Activated CD4-positive, alpha-beta T cell treated with anti-CD3 and anti-CD28 coated beads, Interleukin-2, amount 10 ng/mL, durations not matched to agents 24 days and 14 days (primary cell): Measurements from ENCODE around the gene CRABP2. TPM values are rescaled to one million over a fixed set of nuclear protein-coding genes. Genes with fewer than 3 reads are reported as not detected.

Source experiments
- DNase-seq: peaks from one replicate; pipeline ENCODE4 v3.0.0; 2022
- H3K27ac Mint-ChIP-seq: one replicate; pipeline ENCODE4 v1.8.0; 2022; ENCODE audit warnings: mild to moderate bottlenecking, mixed read lengths
- H3K27me3 Mint-ChIP-seq: one replicate; pipeline ENCODE4 v1.8.0; 2022; ENCODE audit warnings: mixed read lengths
- H3K36me3 Mint-ChIP-seq: one replicate; pipeline ENCODE4 v1.8.0; 2022; ENCODE audit warnings: low read depth, mild to moderate bottlenecking, mixed read lengths
- H3K4me1 Mint-ChIP-seq: one replicate; pipeline ENCODE4 v1.8.0; 2021; ENCODE audit warnings: mixed read lengths
- H3K4me3 Mint-ChIP-seq: one replicate; pipeline ENCODE4 v1.8.0; 2022; ENCODE audit warnings: mild to moderate bottlenecking, moderate library complexity, mixed read lengths
- H3K9me3 Mint-ChIP-seq: one replicate; pipeline ENCODE4 v1.8.0; 2021; ENCODE audit warnings: mixed read lengths
- intact Hi-C: fragments of 100-400 bp; cut with micrococcal nuclease; formaldehyde crosslinking; loops from one replicate; pipeline ENCODE4 v1.15.1; 2023
- total RNA-seq: library from RNA; stranded (reverse); gene quantifications from 2 replicates; pipeline ENCODE4 v1.2.3, GENCODE V29; 2022

CRABP2 gene
- total RNA-seq, 1 donor from 2014 or later = 1.4 TPM

DNA sequence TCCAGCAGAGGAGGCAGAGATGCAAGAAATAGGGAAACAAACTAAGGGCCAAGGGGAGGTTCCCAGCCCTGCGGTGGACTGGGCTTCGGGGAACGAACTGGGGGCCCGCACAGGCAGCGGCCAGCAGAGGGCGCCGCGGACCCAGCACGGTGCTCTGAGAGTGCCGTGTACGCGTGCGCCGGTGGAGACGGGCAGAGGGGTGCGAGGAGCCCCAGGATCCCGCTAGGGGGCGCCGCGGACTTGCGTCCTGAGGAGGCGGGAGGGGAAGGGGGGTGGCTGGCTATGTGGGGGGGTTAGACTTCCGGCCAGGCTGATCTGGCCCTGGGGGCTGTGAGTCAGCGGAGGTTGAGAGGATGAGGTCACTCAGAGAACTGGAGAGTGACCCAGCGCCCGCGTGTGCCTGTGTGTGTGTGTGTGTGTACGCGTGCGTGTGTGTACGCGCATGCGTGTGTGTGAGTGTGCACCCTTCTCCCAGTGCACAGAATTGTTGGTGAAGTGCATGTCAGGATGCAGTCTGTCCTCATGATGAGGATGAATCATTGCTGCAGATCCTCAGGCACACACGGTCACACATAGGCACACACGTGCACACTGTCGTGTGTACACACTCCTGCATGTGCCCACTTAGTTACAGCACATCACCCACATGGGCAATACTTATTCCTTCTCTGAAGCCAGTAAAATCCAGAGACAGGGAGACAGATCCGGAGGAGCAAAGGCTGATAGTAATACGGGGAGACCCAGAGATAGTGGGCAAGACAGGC is 45.2 kb downstream of the CRABP2 start:
- DNase-seq = peak; percentile 98
- Mint-ChIP-seq H3K4me3 (peak overlapping the region; percentile 93), H3K27ac (peak overlapping the region; percentile 93), H3K36me3 (no peaks in the 10 kb centered on the region), H3K27me3 (peaks cover 29% of the 10 kb centered on the region), H3K4me1 (peaks cover 58% of the 10 kb centered on the region), H3K9me3 (no peaks in the 10 kb centered on the region)
- intact Hi-C loops = loop anchor here (1.0 to 2.0 kb wide), 4 partner anchors 17 to 69 kb away; partner anchors contain the start of genes GPATCH4, ISG20L2, METTL25B and NES

DNA sequence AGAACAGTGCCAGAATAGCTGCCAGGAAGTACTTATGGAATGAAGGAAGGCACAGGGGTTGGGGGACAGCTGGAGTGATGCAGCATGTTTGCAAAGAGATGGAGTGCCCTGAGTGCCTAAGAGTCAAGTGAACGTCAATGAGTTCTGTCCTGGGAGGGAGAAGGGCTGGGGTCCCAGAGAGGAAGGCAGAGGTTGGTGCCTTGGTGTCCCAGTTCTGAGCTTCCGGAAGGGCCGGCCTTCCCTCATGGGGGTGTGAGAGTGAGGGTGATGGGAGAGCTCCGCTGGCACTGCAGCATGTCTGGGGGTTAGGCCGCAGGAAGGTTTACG is 45.8 kb downstream of the CRABP2 start:
- H3K4me3 Mint-ChIP-seq = peak overlapping the region; percentile 93
- H3K27me3 Mint-ChIP-seq = peaks cover 34% of the 10 kb centered on the region
- intact Hi-C loops = no loop called here
- no peak for DNase-seq
- H3K4me1 Mint-ChIP-seq = peaks cover 58% of the 10 kb centered on the region
- H3K36me3 Mint-ChIP-seq = no peaks in the 10 kb centered on the region
- peak overlapping the region; percentile 66 for H3K27ac Mint-ChIP-seq
- H3K9me3 Mint-ChIP-seq = no peaks in the 10 kb centered on the region

DNA sequence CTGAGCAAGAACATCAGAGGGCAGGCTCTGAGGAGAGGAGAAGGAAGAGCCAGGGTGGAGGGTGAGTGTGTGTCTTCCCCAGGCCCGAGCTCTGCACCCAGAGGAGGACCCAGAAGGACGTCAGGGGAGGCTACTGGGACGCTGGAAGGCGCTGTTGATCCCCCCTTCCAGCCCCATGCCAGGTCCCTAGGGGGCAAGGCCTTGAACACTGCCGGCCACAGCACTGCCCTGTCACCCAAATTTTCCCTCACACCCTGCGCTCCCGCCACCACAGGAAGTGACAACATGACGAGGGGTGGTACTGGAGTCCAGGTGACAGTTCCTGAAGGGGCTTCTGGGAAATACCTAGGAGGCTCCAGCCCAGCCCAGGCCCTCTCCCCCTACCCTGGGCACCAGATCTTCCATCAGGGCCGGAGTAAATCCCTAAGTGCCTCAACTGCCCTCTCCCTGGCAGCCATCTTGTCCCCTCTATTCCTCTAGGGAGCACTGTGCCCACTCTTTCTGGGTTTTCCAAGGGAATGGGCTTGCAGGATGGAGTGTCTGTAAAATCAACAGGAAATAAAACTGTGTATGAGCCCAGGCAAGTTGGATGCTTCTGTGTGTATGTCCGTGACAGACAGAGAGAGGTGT is 46.3 kb downstream of the CRABP2 start:
- no peak for DNase-seq
- Mint-ChIP-seq H3K4me1 (peaks cover 54% of the 10 kb centered on the region), H3K36me3 (no peaks in the 10 kb centered on the region), H3K27me3 (peaks cover 40% of the 10 kb centered on the region), H3K9me3 (no peaks in the 10 kb centered on the region), H3K27ac (peak overlapping the region; percentile 66), H3K4me3 (peak overlapping the region; percentile 93)
- intact Hi-C loops = no loop called here

DNA sequence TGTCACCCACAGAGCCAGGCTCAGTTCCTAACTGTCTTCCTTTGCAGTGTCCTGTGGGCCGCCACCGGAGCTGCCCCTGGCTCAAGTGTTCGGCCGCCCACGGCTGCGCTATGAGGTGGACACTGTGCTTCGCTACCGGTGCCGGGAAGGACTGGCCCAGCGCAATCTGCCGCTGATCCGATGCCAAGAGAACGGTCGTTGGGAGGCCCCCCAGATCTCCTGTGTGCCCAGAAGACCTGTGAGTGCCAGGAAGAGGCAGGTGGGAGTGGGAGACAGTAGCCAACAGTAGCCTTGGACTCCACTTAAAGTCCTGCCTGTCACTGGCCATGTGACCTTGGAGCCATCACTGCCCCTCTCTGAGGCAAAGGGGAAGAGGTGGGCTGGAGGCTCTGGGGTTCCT is 46.9 kb downstream of the CRABP2 start:
- no peak overlapping the region for H3K27ac Mint-ChIP-seq
- no peak overlapping the region for H3K4me3 Mint-ChIP-seq
- no peaks in the 10 kb centered on the region for H3K36me3 Mint-ChIP-seq
- intact Hi-C loops = no loop called here
- no peaks in the 10 kb centered on the region for H3K9me3 Mint-ChIP-seq
- no peak for DNase-seq
- H3K4me1 Mint-ChIP-seq = peaks cover 54% of the 10 kb centered on the region
- peaks cover 44% of the 10 kb centered on the region for H3K27me3 Mint-ChIP-seq

GRCh38 chr1:156657741-156658319 is 47.6 kb downstream of the CRABP2 start:
- Mint-ChIP-seq H3K36me3 (no peaks in the 10 kb centered on the region), H3K4me3 (peak overlapping the region; percentile 78), H3K4me1 (peaks cover 49% of the 10 kb centered on the region), H3K27ac (peak overlapping the region; percentile 41), H3K27me3 (peaks cover 49% of the 10 kb centered on the region), H3K9me3 (no peaks in the 10 kb centered on the region)
- intact Hi-C loops = loop anchor here (1.0 kb wide), 2 partner anchors 17 to 33 kb away; no protein-coding TSS in a partner anchor
- DNase-seq = no peak

GRCh38 chr1:156656806-156657740 is 48.3 kb downstream of the CRABP2 start:
- H3K4me3 Mint-ChIP-seq = peak overlapping the region; percentile 78
- intact Hi-C loops = loop anchor here (1.0 kb wide), 2 partner anchors 16 to 32 kb away; no protein-coding TSS in a partner anchor
- peaks cover 50% of the 10 kb centered on the region for H3K27me3 Mint-ChIP-seq
- H3K27ac Mint-ChIP-seq = no peak overlapping the region
- DNase-seq = peak; percentile 94
- H3K4me1 Mint-ChIP-seq = peaks cover 45% of the 10 kb centered on the region
- no peaks in the 10 kb centered on the region for H3K9me3 Mint-ChIP-seq
- no peaks in the 10 kb centered on the region for H3K36me3 Mint-ChIP-seq

DNA sequence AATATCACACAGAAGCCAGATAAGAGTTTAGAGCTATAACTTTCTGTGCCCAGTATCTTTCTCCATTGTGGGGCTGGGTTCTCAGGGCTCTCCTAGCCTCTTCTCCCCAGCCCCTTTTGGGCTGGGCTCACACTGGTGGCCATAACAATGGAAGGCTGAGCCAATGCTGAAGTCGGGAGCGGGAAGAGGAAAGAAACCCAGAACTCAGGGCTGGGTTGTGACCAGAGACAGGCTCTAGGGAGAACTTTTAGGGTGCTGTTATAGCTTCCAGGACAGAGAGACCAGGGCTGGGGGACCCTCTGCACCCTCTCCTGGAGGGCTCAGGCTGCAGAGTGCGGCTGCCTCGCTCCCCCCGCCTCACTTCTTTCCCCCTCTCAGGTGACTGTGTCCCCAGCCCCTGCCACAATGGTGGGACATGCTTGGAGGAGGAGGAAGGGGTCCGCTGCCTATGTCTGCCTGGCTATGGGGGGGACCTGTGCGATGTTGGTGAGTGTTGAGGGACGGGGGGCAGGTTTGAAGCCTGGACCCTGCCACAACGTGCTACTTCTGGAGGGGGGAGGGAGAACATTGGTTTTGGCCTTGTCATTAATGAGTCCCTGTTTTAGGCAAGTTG is 49.4 kb downstream of the CRABP2 start:
- DNase-seq = no peak
- intact Hi-C loops = no loop called here
- H3K9me3 Mint-ChIP-seq = no peaks in the 10 kb centered on the region
- H3K4me3 Mint-ChIP-seq = no peak overlapping the region
- H3K36me3 Mint-ChIP-seq = no peaks in the 10 kb centered on the region
- peaks cover 55% of the 10 kb centered on the region for H3K27me3 Mint-ChIP-seq
- no peak overlapping the region for H3K27ac Mint-ChIP-seq
- peaks cover 37% of the 10 kb centered on the region for H3K4me1 Mint-ChIP-seq

DNA sequence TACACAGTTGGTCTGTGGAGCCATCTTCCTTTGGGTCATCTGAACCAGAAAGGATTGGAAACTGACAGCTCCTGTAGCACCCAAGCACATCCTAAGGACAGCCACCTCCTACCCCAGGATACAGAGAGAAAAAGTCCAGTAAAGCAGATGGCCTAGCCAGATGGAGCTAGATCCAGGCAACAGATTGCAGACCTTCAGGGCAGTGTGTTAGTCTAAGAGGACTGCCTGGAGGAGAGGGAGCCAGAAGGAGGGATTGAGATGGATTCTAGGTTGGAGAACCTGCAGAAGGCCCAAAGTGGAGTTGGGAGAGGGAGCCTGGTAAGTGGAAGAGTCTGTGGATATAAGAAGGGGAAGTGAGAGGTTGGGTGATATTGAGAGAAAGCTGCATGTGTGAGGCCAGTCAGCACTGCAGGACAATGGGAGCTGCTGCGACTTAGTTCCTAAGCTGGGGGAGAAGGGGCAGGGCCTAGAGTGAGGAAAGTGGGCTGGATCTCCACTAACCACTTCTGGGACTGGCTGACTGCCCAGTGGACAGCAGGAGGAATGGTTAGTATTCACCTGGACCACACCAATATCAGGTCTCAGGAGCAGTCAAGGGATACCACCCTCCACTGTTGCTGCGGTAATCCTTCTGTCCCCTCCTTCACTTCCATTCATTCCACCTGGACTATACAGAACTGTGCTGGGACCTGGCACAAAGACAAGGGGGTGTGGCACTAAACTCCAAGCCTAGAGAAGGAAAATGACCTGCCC is 50.1 kb downstream of the CRABP2 start:
- Mint-ChIP-seq H3K4me1 (peaks cover 30% of the 10 kb centered on the region), H3K27me3 (peaks cover 60% of the 10 kb centered on the region), H3K36me3 (no peaks in the 10 kb centered on the region), H3K4me3 (no peak overlapping the region), H3K27ac (no peak overlapping the region), H3K9me3 (no peaks in the 10 kb centered on the region)
- no peak for DNase-seq
- intact Hi-C loops = no loop called here

- Mint-ChIP-seq H3K27me3 (peaks cover 64% of the 10 kb centered on the region), H3K9me3 (no peaks in the 10 kb centered on the region), H3K4me3 (no peak overlapping the region), H3K4me1 (peaks cover 25% of the 10 kb centered on the region), H3K36me3 (no peaks in the 10 kb centered on the region), H3K27ac (no peak overlapping the region)
- no peak for DNase-seq
- intact Hi-C loops = no loop called here
Observed at GRCh38 chr1:156654700-156655099, 50.7 kb downstream of the CRABP2 start.

GRCh38 chr1:156652992-156653355 is 52.4 kb downstream of the CRABP2 start:
- Mint-ChIP-seq H3K4me1 (peaks cover 15% of the 10 kb centered on the region), H3K27ac (no peak overlapping the region), H3K27me3 (peaks cover 74% of the 10 kb centered on the region), H3K9me3 (no peaks in the 10 kb centered on the region), H3K4me3 (no peak overlapping the region), H3K36me3 (no peaks in the 10 kb centered on the region)
- intact Hi-C loops = no loop called here
- DNase-seq = no peak

GRCh38 chr1:156652131-156652991 is 53.0 kb downstream of the CRABP2 start:
- intact Hi-C loops = no loop called here

More at GRCh38 chr1:156652131-156652991, 53.0 kb downstream of the CRABP2 start:
- Mint-ChIP-seq H3K9me3 (no peaks in the 10 kb centered on the region), H3K4me1 (peaks cover 9% of the 10 kb centered on the region), H3K27me3 (peaks cover 73% of the 10 kb centered on the region), H3K27ac (no peak overlapping the region), H3K36me3 (no peaks in the 10 kb centered on the region), H3K4me3 (no peak overlapping the region)
- peak; percentile 81 for DNase-seq
